ENCODE data around the gene DPP8. TPM values are rescaled to one million over a fixed set of nuclear protein-coding genes. Genes with fewer than 3 reads are reported as not detected.

DPP8 gene
- polyA plus RNA-seq, 1 donor from 2014 or later = 18.6 TPM

- H3K27ac ChIP-seq (ENCODE audit: low read length) = no peak overlapping the region
- no peak for TF ChIP-seq RAD21 (conservative IDR thresholded peaks at IDR 0.05)
- no peak for TF ChIP-seq MXI1 (conservative IDR thresholded peaks at IDR 0.05; ENCODE audit: poor library complexity, severe bottlenecking)
- no peak for TF ChIP-seq CTCF (IDR thresholded peaks at IDR 0.05; ENCODE audit: poor library complexity, severe bottlenecking)
- TF ChIP-seq EZH2 (IDR thresholded peaks at IDR 0.05; ENCODE audit: borderline replicate concordance, insufficient read depth, low read length, poor library complexity, severe bottlenecking) = no peak
- TF ChIP-seq EP300 (conservative IDR thresholded peaks at IDR 0.05; ENCODE audit: poor library complexity, severe bottlenecking) = no peak
- TF ChIP-seq TAF1 (IDR thresholded peaks at IDR 0.05; ENCODE audit: low read depth) = no peak
- H3K9ac ChIP-seq (ENCODE audit: low read length) = no peak overlapping the region
- no peak overlapping the region for H3K4me3 ChIP-seq (ENCODE audit: low read length)
- no peak overlapping the region for H3K4me2 ChIP-seq (ENCODE audit: low read length)
- no peaks in the 10 kb centered on the region for H3K9me2 ChIP-seq (ENCODE audit: insufficient read depth, low read length)
- no peaks in the 10 kb centered on the region for H3F3A ChIP-seq (ENCODE audit: insufficient read depth, low read length, poor library complexity, severe bottlenecking)
- no peak overlapping the region for H2AFZ ChIP-seq (ENCODE audit: low read depth, low read length)
- no peaks in the 10 kb centered on the region for H3K27me3 ChIP-seq (ENCODE audit: insufficient read depth, low read depth, low read length)
- no peaks in the 10 kb centered on the region for H3K36me3 ChIP-seq (ENCODE audit: insufficient read depth, low read length)
- no peaks in the 10 kb centered on the region for H3K79me2 ChIP-seq (replicated peaks; ENCODE audit: insufficient read depth, low read length)
- no peaks in the 10 kb centered on the region for H3K9me3 ChIP-seq (ENCODE audit: low read length)
- no peaks in the 10 kb centered on the region for H4K20me1 ChIP-seq (ENCODE audit: insufficient read depth)
Measured at GRCh38 chr15:65394280-65394789, 123.2 kb downstream of the DPP8 start.

DNA sequence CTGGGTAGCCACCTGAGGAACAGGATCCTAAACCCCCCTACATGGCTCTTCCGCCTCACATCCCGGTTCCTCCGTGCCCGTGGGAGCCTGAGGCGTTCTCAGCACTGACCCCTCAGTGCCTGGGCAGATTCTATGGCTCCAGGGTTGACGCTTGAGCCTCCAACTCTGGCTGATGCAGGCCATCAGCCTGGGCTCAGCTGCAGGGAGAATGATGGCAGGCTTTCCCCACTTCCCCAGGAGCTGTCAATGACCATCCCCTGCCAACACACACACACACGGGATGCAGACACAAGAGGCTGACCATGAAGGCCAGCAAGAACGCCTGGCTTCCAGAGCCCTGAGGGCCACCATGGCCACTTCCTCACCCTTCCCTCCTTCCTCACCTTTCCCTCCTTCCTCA, 123.9 kb downstream of the DPP8 start:
- no peak overlapping the region for H2AFZ ChIP-seq (ENCODE audit: low read depth, low read length)
- no peaks in the 10 kb centered on the region for H3K9me2 ChIP-seq (ENCODE audit: insufficient read depth, low read length)
- no peak overlapping the region for H3K9ac ChIP-seq (ENCODE audit: low read length)
- H3K9me3 ChIP-seq (ENCODE audit: low read length) = no peaks in the 10 kb centered on the region
- H4K20me1 ChIP-seq (ENCODE audit: insufficient read depth) = no peaks in the 10 kb centered on the region
- H3K79me2 ChIP-seq (replicated peaks; ENCODE audit: insufficient read depth, low read length) = no peaks in the 10 kb centered on the region
- TF ChIP-seq EZH2 (IDR thresholded peaks at IDR 0.05; ENCODE audit: borderline replicate concordance, insufficient read depth, low read length, poor library complexity, severe bottlenecking) (no peak), CTCF (IDR thresholded peaks at IDR 0.05; ENCODE audit: poor library complexity, severe bottlenecking) (no peak), POLR2AphosphoS5 (IDR thresholded peaks at IDR 0.05) (no peak), TAF1 (IDR thresholded peaks at IDR 0.05; ENCODE audit: low read depth) (no peak), RAD21 (conservative IDR thresholded peaks at IDR 0.05) (no peak), MXI1 (conservative IDR thresholded peaks at IDR 0.05; ENCODE audit: poor library complexity, severe bottlenecking) (no peak), SMC3 (conservative IDR thresholded peaks at IDR 0.05; ENCODE audit: poor library complexity) (no peak), EP300 (conservative IDR thresholded peaks at IDR 0.05; ENCODE audit: poor library complexity, severe bottlenecking) (no peak)
- TF ChIP-seq, protein P1, sequence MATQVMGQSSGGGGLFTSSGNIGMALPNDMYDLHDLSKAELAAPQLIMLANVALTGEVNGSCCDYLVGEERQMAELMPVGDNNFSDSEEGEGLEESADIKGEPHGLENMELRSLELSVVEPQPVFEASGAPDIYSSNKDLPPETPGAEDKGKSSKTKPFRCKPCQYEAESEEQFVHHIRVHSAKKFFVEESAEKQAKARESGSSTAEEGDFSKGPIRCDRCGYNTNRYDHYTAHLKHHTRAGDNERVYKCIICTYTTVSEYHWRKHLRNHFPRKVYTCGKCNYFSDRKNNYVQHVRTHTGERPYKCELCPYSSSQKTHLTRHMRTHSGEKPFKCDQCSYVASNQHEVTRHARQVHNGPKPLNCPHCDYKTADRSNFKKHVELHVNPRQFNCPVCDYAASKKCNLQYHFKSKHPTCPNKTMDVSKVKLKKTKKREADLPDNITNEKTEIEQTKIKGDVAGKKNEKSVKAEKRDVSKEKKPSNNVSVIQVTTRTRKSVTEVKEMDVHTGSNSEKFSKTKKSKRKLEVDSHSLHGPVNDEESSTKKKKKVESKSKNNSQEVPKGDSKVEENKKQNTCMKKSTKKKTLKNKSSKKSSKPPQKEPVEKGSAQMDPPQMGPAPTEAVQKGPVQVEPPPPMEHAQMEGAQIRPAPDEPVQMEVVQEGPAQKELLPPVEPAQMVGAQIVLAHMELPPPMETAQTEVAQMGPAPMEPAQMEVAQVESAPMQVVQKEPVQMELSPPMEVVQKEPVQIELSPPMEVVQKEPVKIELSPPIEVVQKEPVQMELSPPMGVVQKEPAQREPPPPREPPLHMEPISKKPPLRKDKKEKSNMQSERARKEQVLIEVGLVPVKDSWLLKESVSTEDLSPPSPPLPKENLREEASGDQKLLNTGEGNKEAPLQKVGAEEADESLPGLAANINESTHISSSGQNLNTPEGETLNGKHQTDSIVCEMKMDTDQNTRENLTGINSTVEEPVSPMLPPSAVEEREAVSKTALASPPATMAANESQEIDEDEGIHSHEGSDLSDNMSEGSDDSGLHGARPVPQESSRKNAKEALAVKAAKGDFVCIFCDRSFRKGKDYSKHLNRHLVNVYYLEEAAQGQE (IDR thresholded peaks at IDR 0.05; ENCODE audit: borderline replicate concordance) = no peak
- H3K4me3 ChIP-seq (ENCODE audit: low read length) = no peak overlapping the region
- H3K27me3 ChIP-seq (ENCODE audit: insufficient read depth, low read depth, low read length) = no peaks in the 10 kb centered on the region
- no peak overlapping the region for H3K4me2 ChIP-seq (ENCODE audit: low read length)
- H3F3A ChIP-seq (ENCODE audit: insufficient read depth, low read length, poor library complexity, severe bottlenecking) = no peaks in the 10 kb centered on the region
- H3K36me3 ChIP-seq (ENCODE audit: insufficient read depth, low read length) = no peaks in the 10 kb centered on the region
- no peak overlapping the region for H3K27ac ChIP-seq (ENCODE audit: low read length)
